Activated CD4-positive, alpha-beta T cell treated with anti-CD3 and anti-CD28 coated beads, Interleukin-2, amount 10 ng/mL, durations not matched to agents 24 days and 14 days (primary cell): ENCODE measurements around the gene STIMATE. TPM values are rescaled to one million over a fixed set of nuclear protein-coding genes. Genes with fewer than 3 reads are reported as not detected.

Experiments
- DNase-seq: peaks from one replicate; pipeline ENCODE4 v3.0.0; 2022
- H3K27ac Mint-ChIP-seq: one replicate; pipeline ENCODE4 v1.8.0; 2022; ENCODE audit warnings: mild to moderate bottlenecking, mixed read lengths
- H3K27me3 Mint-ChIP-seq: one replicate; pipeline ENCODE4 v1.8.0; 2022; ENCODE audit warnings: mixed read lengths
- H3K36me3 Mint-ChIP-seq: one replicate; pipeline ENCODE4 v1.8.0; 2022; ENCODE audit warnings: low read depth, mild to moderate bottlenecking, mixed read lengths
- H3K4me1 Mint-ChIP-seq: one replicate; pipeline ENCODE4 v1.8.0; 2021; ENCODE audit warnings: mixed read lengths
- H3K4me3 Mint-ChIP-seq: one replicate; pipeline ENCODE4 v1.8.0; 2022; ENCODE audit warnings: mild to moderate bottlenecking, moderate library complexity, mixed read lengths
- H3K9me3 Mint-ChIP-seq: one replicate; pipeline ENCODE4 v1.8.0; 2021; ENCODE audit warnings: mixed read lengths
- intact Hi-C: fragments of 100-400 bp; cut with micrococcal nuclease; formaldehyde crosslinking; loops from one replicate; pipeline ENCODE4 v1.15.1; 2023
- total RNA-seq: library from RNA; stranded (reverse); gene quantifications from 2 replicates; pipeline ENCODE4 v1.2.3, GENCODE V29; 2022

The STIMATE gene
- total RNA-seq, 1 donor from 2014 or later, result 13.8 TPM

GRCh38 chr3:52827866-52828376 lies 69.4 kb downstream of the STIMATE start:
- Mint-ChIP-seq H3K4me3 (no peak overlapping the region), H3K9me3 (no peaks in the 10 kb centered on the region), H3K36me3 (no peaks in the 10 kb centered on the region), H3K4me1 (peaks cover 5% of the 10 kb centered on the region), H3K27me3 (no peaks in the 10 kb centered on the region), H3K27ac (no peak overlapping the region)
- DNase-seq, result no peak
- intact Hi-C loops, result no loop called here

GRCh38 chr3:52827441-52827840 lies 69.9 kb downstream of the STIMATE start:
- no peaks in the 10 kb centered on the region for H3K27me3 Mint-ChIP-seq
- no peak for DNase-seq
- intact Hi-C loops, result no loop called here
- H3K4me1 Mint-ChIP-seq, result peaks cover 5% of the 10 kb centered on the region
- H3K4me3 Mint-ChIP-seq, result no peak overlapping the region
- no peak overlapping the region for H3K27ac Mint-ChIP-seq
- no peaks in the 10 kb centered on the region for H3K9me3 Mint-ChIP-seq
- H3K36me3 Mint-ChIP-seq, result no peaks in the 10 kb centered on the region

- H3K27ac Mint-ChIP-seq, result no peak overlapping the region
These were observed 73.3 kb downstream of the STIMATE start for GRCh38 chr3:52824037-52824436.

GRCh38 chr3:52822363-52822762 lies 75.0 kb downstream of the STIMATE start:
- Mint-ChIP-seq H3K4me3 (no peak overlapping the region), H3K27me3 (no peaks in the 10 kb centered on the region), H3K4me1 (no peaks in the 10 kb centered on the region), H3K36me3 (no peaks in the 10 kb centered on the region), H3K9me3 (no peaks in the 10 kb centered on the region), H3K27ac (no peak overlapping the region)
- DNase-seq, result no peak
- intact Hi-C loops, result no loop called here

More at GRCh38 chr3:52824037-52824436, 73.3 kb downstream of the STIMATE start:
- Mint-ChIP-seq H3K4me3 (no peak overlapping the region), H3K36me3 (no peaks in the 10 kb centered on the region), H3K9me3 (no peaks in the 10 kb centered on the region), H3K4me1 (no peaks in the 10 kb centered on the region), H3K27me3 (no peaks in the 10 kb centered on the region)
- DNase-seq, result no peak
- intact Hi-C loops, result no loop called here

- H3K27ac Mint-ChIP-seq, result no peak overlapping the region
- no peaks in the 10 kb centered on the region for H3K4me1 Mint-ChIP-seq
- H3K9me3 Mint-ChIP-seq, result no peaks in the 10 kb centered on the region
- no peak overlapping the region for H3K4me3 Mint-ChIP-seq
- H3K27me3 Mint-ChIP-seq, result no peaks in the 10 kb centered on the region
- DNase-seq, result peak; percentile 73
- intact Hi-C loops, result no loop called here
- H3K36me3 Mint-ChIP-seq, result no peaks in the 10 kb centered on the region
These were observed 76.6 kb downstream of the STIMATE start for GRCh38 chr3:52820736-52821135.

- Mint-ChIP-seq H3K9me3 (no peaks in the 10 kb centered on the region), H3K36me3 (no peaks in the 10 kb centered on the region), H3K27me3 (no peaks in the 10 kb centered on the region), H3K4me1 (no peaks in the 10 kb centered on the region), H3K27ac (no peak overlapping the region), H3K4me3 (no peak overlapping the region)
- intact Hi-C loops, result no loop called here
- DNase-seq, result no peak
These were observed 77.4 kb downstream of the STIMATE start for GRCh38 chr3:52819936-52820335.

GRCh38 chr3:52817860-52818259 lies 79.5 kb downstream of the STIMATE start:
- H3K4me3 Mint-ChIP-seq, result no peak overlapping the region
- intact Hi-C loops, result no loop called here
- no peaks in the 10 kb centered on the region for H3K9me3 Mint-ChIP-seq
- H3K27me3 Mint-ChIP-seq, result no peaks in the 10 kb centered on the region
- H3K36me3 Mint-ChIP-seq, result no peaks in the 10 kb centered on the region
- no peak for DNase-seq
- no peak overlapping the region for H3K27ac Mint-ChIP-seq
- H3K4me1 Mint-ChIP-seq, result no peaks in the 10 kb centered on the region

- H3K4me1 Mint-ChIP-seq, result no peaks in the 10 kb centered on the region
These were observed 80.1 kb downstream of the STIMATE start for GRCh38 chr3:52817221-52817620.

GRCh38 chr3:52816654-52817053 lies 80.7 kb downstream of the STIMATE start:
- H3K4me3 Mint-ChIP-seq, result no peak overlapping the region
- H3K4me1 Mint-ChIP-seq, result no peaks in the 10 kb centered on the region
- no peaks in the 10 kb centered on the region for H3K27me3 Mint-ChIP-seq
- no peaks in the 10 kb centered on the region for H3K9me3 Mint-ChIP-seq
- no peak for DNase-seq
- H3K36me3 Mint-ChIP-seq, result no peaks in the 10 kb centered on the region
- no peak overlapping the region for H3K27ac Mint-ChIP-seq
- intact Hi-C loops, result no loop called here

More at GRCh38 chr3:52817221-52817620, 80.1 kb downstream of the STIMATE start:
- no peak for DNase-seq
- Mint-ChIP-seq H3K9me3 (no peaks in the 10 kb centered on the region), H3K27me3 (no peaks in the 10 kb centered on the region), H3K4me3 (no peak overlapping the region), H3K27ac (no peak overlapping the region), H3K36me3 (no peaks in the 10 kb centered on the region)
- intact Hi-C loops, result no loop called here

GRCh38 chr3:52816199-52816598 lies 81.1 kb downstream of the STIMATE start:
- no peaks in the 10 kb centered on the region for H3K9me3 Mint-ChIP-seq
- H3K27ac Mint-ChIP-seq, result no peak overlapping the region
- H3K27me3 Mint-ChIP-seq, result no peaks in the 10 kb centered on the region

GRCh38 chr3:52813810-52814209 lies 83.5 kb downstream of the STIMATE start:
- H3K36me3 Mint-ChIP-seq, result no peaks in the 10 kb centered on the region
- H3K27ac Mint-ChIP-seq, result no peak overlapping the region
- intact Hi-C loops, result no loop called here
- DNase-seq, result no peak
- H3K4me1 Mint-ChIP-seq, result peaks cover 5% of the 10 kb centered on the region
- no peaks in the 10 kb centered on the region for H3K9me3 Mint-ChIP-seq
- H3K4me3 Mint-ChIP-seq, result no peak overlapping the region
- H3K27me3 Mint-ChIP-seq, result peaks cover 4% of the 10 kb centered on the region

More at GRCh38 chr3:52816199-52816598, 81.1 kb downstream of the STIMATE start:
- no peak overlapping the region for H3K4me3 Mint-ChIP-seq
- no peaks in the 10 kb centered on the region for H3K4me1 Mint-ChIP-seq
- intact Hi-C loops, result no loop called here
- H3K36me3 Mint-ChIP-seq, result no peaks in the 10 kb centered on the region
- DNase-seq, result no peak

GRCh38 chr3:52811452-52812011 lies 85.8 kb downstream of the STIMATE start:
- Mint-ChIP-seq H3K27me3 (peaks cover 4% of the 10 kb centered on the region), H3K9me3 (no peaks in the 10 kb centered on the region), H3K36me3 (no peaks in the 10 kb centered on the region), H3K27ac (no peak overlapping the region), H3K4me3 (no peak overlapping the region), H3K4me1 (peaks cover 5% of the 10 kb centered on the region)
- intact Hi-C loops, result no loop called here
- no peak for DNase-seq

- Mint-ChIP-seq H3K4me3 (no peak overlapping the region), H3K27me3 (peaks cover 4% of the 10 kb centered on the region), H3K36me3 (no peaks in the 10 kb centered on the region), H3K27ac (no peak overlapping the region), H3K4me1 (peaks cover 5% of the 10 kb centered on the region), H3K9me3 (no peaks in the 10 kb centered on the region)
- no peak for DNase-seq
- intact Hi-C loops, result no loop called here
These were observed 86.4 kb downstream of the STIMATE start for GRCh38 chr3:52810923-52811322.

- H3K9me3 Mint-ChIP-seq, result no peaks in the 10 kb centered on the region
- H3K4me1 Mint-ChIP-seq, result peaks cover 5% of the 10 kb centered on the region
- no peak overlapping the region for H3K4me3 Mint-ChIP-seq
- no peaks in the 10 kb centered on the region for H3K36me3 Mint-ChIP-seq
- H3K27me3 Mint-ChIP-seq, result peaks cover 4% of the 10 kb centered on the region
- intact Hi-C loops, result no loop called here
- H3K27ac Mint-ChIP-seq, result no peak overlapping the region
- DNase-seq, result no peak
These were observed 87.5 kb downstream of the STIMATE start for GRCh38 chr3:52809662-52810377.
